HG03108 (cell line): ENCODE data around the gene MICAL3.

ENCODE experiments used
- ATAC-seq: cut with Tn5 transposase; IDR thresholded peaks from one replicate; pipeline ENCODE4 v1.9.1; 2021; ENCODE audit warnings: moderate library complexity; ENCODE audit not compliant: unreplicated experiment

MICAL3 gene

DNA sequence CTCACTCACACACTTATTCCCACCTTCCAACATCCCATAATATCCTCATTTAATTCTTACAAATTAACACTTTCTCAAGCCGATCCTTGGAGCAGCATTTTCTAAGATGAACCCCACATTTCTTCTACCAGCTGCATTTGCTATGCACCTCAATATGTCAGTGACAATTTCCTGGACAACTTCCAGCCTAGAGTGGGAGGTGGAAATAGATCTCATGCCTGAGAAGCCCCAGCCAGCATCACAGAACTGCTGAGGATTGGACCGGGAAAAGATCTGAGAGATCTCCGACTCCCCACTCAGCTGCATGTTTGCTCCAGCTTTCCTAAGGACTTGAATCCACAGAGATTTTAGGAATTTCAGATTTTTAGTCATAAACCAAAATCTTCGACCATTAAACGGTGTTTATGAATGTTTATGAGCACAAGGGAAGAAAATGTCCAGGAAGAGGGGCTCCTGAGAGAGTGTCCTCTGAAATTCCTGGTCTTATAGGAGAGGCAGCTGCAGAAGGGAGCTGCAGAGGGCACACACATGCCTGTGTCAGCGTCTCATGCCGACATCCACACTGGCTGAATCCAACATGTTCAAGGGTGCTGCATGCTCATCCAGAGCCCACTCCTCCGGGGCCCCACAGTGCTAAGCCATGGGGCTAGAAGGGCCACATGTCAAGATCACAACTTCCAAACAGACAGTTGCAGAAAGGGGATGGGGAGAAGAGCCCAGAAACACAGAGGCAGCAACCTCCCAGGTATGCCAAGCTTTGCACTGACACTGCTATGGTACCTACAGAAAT is 68.6 kb downstream of the MICAL3 start:
- ATAC-seq, result no peak

DNA sequence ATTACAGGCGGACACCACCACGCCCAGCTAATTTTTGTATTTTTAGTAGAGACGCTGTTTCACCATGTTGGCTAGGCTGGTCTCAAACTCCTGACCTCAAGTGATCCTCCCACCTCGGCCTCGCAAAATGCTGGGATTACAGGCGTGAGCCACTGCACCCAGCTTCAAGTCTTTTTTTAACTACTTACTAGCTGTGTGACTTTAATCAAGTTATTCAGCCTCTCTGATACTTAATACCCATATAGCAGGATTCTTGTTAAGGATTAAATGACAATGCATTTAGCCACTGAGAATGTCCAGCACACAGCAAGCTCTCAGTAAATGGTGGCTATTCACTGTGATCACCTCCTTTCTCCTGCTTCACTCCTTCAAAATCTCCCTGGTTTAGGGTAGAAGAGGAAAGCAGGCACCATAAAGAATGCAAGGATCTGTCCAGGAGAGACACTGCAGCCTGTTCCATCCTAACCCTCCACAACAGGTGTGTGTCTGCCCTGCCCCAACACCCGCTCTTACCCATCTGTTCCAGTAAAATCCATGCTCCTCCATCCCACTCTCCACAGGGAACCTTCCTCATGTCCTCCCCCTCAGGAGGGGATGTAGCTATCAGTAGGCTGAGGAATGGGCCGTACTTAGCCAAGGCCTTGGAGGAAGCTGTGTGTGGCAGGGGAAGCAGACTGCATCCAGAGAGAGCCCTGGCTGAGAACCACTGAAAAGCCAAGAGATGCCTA is 69.3 kb downstream of the MICAL3 start:
- ATAC-seq, result no peak

DNA sequence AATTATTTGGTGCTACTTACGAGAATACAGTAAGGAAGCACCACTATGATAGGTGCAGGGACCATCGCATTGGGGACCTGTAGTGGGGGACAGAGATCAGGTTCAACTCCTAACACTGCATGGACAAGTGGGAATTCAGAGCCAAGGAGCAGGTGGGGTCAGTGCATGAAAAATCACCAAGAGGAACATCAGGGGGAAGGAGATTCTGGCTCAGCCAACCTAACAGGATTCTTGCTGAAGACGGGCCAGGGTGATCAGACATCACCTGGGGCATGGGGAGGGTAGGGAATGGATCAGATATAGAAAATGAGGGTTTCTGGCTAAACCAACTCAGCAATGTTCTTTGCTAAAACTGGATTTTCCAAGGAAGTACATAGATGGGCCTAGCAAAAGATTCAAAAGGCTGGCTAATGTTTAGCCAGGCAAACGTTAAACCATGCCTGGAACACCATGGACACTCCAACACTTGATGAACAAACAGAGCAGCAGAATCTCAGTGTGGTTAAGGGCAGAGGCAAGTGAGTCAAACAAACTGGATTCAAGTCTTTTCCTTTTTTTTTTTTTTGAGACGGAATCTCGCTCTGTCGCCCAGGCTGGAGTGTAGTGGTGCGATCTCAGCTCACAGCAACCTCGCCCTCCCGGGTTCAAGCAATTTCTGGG is 70.0 kb downstream of the MICAL3 start:
- ATAC-seq, result no peak

DNA sequence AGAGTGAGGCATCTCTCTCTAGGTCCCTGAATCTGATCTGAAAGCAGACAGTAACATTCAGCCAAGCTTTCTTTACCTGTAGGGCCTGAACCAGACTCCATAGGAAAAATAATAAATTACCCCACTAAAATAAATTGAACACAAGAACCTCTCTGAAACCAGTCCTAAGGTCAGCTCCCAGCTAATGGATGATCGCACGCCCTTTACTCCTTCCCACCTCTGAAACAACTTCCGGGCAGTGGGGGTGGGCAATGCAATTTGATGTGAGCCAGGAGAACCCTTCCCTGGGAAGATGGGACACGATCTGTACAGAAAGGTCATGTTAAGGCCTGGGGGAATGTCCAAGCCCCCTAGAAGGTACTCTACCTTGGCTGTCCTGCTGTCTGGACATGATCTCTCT is 71.2 kb downstream of the MICAL3 start:
- ATAC-seq, result no peak

DNA sequence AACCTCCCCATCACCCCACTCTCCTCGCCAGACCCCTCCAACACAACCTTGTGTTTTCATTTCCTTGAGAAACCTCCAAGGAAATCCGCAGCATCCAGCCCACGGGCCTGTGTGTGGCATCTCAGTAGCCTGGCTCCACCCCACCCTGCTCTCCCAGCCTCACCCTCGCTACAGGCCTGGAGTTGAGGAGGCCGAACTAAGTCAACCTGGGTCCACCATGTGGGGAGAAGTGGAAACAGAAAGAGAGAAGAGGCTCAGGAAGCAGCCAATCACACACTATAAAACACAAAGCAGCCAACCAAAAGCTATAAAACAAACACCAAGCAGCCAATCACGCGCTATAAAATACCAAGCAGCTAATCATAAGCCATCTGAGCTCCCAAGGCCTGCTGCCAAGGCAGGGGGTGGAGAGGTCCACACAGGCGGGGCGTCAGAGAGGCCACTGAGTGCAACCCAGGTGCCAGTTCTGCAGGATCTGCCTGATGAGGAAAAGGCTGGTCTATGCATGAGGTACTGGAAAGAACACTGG is 72.0 kb downstream of the MICAL3 start:
- ATAC-seq, result no peak

DNA sequence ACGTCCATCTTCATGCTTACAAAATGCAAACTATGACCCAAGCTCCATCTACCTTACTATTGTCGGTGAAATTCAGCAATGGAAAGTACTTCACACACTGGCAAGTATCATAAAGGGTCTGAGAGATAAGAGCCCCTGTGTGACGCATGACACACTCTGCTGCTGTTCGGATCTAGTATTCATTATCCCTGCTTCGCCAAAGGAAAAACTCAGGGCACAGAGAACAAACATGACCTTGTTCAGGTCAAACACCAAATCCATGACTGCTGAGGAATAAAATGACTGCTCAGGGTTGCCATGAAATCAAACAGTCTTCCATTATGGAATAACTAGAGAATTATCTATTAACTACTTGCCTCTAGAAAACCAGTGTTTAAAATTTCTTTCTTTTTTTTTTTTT is 73.0 kb downstream of the MICAL3 start:
- no peak for ATAC-seq

DNA sequence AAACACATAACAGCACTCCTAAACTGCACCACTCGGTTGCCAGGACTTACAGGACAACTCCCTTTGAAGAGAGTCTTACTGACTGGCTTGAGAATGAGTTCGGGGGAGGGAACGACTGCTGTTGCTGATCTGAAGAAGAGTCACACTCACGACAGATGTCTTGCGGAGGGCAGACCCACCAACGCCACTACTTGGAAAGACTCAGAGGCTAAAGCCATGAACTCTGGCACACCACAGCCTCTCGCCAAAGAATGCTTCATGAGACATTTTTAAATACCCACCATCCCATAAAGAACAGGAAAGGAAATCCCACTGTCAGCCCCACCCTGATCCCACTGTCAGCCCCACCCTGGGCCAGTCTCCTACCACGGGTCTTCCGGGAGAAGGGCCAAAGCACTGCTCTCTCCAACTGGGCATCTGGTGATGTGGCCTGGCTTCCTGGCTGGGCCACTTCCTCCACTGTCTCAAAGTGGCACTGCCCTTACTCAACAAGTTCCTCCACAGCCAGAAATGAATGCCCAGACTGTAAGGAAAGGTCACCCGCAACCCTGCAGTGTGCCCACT is 73.6 kb downstream of the MICAL3 start:
- no peak for ATAC-seq

DNA sequence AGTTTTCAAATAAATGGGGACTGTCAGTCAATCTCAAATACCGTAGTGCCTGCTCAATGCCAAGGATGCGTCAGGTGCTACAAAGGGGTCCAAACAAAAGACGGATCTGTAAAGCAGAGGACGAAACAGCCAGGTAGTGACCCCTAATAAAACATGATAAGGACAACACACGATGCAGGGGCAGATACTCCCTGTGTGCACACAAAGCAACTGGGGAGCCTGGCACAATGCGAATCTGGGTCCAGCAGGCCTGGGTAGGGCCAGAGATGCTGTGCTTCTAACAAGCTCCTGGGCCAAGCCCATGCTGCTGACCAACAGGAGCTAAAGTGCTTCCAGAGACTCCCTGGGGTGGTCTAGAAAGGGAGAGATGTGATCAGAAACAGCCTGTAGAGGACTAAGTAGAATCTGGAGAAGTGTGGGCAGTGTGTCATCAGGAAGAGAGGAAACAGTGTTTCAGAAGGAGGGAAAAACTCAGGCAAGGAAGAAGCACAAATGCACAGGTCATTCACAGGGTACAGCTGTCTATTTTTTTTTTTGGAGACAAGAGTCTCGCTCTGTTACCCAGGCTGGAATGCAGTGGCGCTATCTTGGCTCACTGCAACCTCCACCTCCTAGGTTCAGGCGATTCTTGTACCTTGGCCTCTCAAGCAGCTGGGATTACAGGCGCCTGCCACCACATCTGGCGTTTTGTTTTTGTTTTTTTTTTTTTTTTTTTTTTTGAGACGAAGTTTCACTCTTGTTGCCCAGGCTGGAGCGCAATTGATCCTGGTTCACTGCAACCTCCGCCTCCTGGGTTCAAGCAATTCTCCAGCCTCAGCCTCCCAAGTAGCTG is 74.5 kb downstream of the MICAL3 start:
- no peak for ATAC-seq

DNA sequence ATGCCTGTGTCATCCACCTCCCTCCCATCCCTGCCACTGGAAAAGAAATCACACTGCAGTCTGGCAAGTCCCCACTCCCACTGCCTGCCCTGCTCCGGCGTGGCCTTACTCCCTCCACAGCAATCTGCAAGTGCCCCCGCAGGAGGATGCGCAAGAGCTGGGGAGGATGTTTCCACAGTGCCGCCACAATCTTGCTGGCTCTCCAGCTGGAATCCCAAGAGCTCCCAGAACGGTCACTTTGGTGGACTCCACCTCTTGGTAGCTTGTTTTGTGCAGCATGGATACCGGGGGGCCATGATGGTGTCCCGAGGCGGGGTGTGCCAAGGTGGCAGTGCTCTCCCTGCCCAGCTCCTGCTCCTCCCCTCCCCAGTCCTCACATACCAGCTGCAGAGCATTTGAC is 76.3 kb downstream of the MICAL3 start:
- ATAC-seq, result no peak

DNA sequence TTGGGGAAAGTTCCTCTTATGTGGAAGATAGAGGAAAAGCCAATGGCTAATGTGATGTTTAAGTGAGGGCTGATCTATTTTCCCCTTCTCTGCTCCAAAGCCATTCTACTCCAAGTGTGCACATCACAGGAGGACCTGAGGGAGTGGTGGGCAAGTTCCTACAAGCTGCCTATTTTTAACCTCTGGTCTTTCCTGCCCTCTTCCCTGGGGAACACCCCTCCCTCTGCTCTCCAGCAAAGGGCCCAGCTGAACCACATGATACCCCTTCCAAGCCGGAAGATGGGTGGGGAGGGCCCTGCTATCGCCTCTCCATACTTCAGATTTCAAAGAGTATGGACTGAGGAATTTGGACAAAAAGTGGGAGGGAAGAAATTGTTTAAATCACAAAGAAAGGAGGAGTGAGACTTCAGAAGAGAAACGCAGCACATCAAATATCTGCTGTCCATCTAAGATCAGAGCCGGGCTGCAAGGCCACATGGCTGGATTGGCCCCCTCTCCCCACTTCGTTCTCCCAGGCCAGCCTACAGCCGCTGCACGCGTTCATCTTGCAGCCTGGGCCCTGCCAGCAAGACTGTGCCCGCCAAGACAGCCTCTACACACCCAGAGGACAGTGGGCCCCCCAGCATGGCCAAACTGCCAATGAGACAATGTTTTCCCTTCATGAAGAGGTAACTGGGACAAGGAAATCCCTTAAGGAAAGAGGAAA is 77.5 kb downstream of the MICAL3 start:
- ATAC-seq, result no peak

DNA sequence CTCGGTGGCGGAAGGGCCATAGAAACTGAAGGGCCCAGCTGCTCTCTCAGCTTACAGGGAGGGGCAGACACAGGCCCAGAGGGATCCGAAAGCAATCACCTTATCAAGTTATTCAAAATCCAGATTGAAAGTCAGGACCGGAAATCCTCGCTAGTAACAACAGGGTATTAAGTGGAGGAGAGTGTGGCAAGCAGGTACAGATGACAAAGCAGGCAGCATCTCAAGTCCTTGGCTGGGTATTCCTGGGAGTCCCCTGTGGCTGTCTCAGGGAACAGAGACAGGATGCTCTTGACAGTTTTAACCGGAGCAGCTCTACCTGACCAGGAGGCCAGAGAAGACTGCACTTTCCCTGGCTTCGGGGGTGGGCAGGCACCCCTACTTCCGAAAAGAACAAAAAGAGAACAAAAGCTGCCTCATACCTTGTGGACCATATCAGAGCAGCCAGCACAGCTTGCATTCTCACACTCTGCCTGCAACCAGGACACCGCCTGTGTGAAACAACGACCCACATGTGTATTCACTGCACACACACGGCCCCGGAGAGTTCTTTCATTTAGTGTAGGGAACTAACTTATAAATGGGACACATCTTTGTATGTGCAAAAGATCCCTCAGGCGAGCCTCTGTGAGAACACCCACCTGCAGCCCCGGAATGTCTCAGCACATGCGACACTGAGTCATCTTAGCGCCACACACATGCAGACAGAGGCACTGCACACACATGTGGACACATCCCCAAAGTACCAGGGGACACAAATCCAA is 78.3 kb downstream of the MICAL3 start:
- ATAC-seq, result no peak

DNA sequence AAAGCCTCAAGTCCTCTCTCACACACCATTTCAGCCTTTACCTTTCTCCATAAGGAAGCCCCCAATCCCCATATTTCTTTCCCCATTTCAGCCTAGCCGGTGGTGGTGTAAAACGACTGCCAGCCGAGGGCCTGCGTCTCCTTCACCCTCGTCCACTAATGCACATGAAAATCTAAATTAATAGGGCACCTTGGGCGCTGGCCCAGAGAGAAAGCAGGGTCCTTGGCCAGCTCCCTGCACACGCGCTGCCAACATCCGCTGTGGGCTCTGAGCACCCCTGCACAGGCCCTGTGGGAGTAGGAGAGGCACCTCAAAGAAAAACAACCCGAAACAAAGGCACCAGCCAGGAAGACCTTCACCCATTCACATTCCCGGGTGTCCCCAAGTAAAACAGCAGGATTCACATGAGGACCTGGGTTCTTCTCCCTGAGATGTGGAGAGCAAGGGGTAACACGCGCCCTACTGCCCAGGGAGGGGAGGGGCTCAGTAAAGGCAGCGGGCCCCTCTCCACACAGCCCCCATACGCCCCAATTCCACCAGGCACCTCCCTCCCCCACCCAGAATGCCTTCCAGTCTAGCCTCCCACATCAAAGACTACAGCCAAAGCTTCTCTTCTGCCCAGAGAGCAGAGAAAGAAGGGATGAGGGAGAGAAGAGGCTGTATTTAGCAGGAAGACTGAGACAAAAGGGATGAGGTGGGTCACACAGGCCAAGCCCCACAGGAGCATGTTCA is 79.0 kb downstream of the MICAL3 start:
- ATAC-seq, result no peak

DNA sequence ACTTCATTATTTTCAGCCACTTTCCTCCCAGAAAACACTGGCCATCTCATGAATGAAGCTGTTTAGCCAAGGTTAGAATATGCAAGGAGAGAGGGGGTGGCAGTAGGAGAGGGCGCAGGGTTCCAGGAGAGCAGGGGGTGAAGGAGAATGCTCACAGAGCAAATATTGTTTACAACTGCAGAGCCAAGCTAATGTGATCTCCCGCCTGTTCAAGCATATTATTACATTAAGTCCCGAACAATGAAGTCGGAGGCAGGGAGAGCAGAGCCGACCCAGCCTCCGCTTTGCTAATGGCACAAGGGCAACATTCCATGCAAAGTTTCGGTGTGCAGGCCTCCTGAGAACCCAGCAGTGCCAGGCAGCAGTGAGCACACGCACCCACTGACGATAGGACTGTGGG is 80.1 kb downstream of the MICAL3 start:
- ATAC-seq, result no peak

DNA sequence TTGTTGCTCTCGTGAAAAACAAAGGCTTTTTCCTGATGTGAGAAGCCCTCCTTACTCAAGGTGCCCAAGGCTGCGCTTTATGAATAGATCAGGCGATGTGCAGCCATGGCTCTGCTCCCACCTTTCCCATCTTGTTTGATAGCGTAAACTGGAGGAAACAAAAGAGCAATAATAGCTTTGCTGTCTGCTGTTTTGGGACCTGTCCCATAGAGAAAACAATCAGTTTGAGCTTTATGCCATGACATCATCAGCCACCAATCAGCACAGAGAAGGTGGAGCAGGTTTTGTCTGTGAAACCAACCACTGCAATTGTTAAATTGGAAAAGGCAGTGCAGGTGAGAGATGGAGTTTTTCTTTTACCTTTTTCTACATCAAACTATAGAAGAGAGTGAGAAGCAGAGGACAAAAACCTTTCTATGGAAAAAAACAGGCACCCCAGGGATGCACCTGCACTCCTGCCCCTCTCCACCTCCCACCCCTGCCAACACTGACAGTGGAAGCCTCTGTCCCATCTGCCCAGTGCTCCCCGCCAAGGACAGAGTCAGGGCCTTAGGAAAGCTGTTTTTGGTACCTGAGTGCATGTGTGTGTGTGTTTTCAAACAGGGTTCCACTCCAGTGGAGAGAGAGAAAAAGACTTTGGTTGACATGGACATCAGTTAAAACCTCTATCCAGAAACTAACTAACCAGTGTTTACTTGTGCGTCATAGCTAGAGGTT is 80.7 kb downstream of the MICAL3 start:
- ATAC-seq, result no peak

DNA sequence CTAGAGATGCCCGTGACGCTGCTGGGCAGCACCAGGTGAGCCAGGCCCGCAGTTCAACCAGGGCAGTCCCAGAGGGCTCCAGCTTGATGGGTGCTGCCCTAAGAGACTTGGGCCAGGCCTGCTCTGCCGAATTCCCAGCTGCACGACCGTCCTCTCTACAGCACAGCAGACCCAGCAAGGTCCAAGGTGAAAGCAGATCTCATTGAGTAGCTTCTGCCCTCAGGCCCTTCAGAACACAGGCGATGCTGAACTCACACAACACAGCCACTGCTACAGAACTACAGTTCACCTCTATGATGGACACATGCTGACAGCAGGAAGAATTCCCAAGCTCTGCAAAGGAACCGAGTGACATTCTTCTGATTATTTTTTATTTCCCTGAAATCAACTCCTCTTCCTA is 81.6 kb downstream of the MICAL3 start:
- ATAC-seq, result no peak

DNA sequence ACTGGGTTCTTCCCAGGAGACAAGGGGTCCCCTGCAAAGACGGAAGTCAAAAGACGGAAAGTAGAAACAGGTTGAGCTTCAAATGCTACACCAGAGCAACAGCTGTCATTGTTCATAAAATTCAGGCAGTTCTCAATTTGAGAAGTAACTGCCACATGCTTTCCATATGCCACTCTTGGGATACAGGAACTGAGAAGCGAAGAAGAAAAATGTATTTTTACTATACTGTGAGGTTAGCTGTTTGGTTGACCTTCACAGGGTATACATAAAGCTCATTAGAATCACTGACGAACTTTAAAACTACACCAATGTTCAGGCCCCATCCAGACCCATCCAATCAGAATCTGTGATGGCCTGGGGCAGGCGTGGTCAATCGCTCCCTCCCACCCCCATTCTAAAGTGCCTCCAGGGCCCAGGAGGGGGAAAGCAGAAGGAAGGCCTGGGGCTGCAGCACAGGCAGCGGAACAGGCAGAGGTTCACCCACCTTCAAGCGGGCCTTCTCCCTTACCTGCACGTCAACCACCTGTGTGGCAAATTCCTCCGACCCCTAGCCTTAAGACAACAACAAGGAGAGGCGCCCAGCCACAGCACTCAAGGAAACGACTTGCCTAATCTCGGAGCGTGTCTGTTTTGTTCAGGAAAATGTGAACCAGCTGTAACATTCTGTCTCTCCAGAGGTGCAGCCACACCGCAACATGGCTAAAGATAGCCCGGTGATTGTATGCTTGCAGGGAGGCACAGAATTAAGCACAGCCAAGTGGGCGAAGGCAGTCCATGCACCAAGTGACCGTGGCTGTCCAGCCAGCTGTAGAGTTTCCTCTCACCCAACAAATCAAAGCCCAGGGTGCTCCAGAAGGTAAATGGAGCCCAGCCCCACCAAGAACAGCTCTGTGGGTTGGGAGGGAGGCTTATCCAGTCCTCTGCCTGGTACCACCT is 82.6 kb downstream of the MICAL3 start:
- ATAC-seq, result no peak

DNA sequence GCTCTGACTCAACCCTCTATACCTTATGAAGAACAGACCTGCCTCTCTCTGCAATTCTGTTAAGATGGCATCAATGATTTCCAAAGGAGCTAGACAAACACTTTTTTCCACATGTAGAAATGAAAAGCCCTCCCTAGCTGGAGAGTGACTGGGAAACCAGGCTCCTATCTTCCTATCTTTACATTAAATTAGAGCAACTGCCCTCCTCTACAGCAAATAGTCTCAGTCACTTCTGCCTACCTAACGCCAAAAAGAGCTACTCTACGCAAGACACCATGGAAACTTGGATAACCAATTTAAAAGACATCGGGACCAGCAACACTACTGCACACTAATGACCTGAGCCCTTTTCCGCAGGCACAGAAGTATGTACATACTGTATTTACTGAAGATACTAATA is 84.8 kb downstream of the MICAL3 start:
- ATAC-seq, result no peak
